Mucosa of stomach (tissue), 1 donor: ENCODE results near the gene FBXO28.

Experiments
- H3K27me3 ChIP-seq: one replicate; pipeline ENCODE4 v1.7.0; 2013; ENCODE audit warnings: mild to moderate bottlenecking, low read length; ENCODE audit not compliant: control insufficient read depth, insufficient read depth
- H3K36me3 ChIP-seq: one replicate; pipeline ENCODE4 v1.7.0; 2013; ENCODE audit warnings: low read length; ENCODE audit not compliant: control insufficient read depth, insufficient read depth
- H3K4me1 ChIP-seq: one replicate; pipeline ENCODE4 v1.7.0; 2013; ENCODE audit warnings: mild to moderate bottlenecking, low read length; ENCODE audit not compliant: control insufficient read depth, insufficient read depth
- H3K4me3 ChIP-seq: one replicate; pipeline ENCODE4 v1.7.0; 2013; ENCODE audit warnings: low read length
- H3K9ac ChIP-seq: one replicate; pipeline ENCODE4 v1.7.0; 2013; ENCODE audit warnings: mild to moderate bottlenecking, low read length, moderate library complexity
- H3K9me3 ChIP-seq: one replicate; pipeline ENCODE4 v1.7.0; 2013; ENCODE audit warnings: mild to moderate bottlenecking, low read length, moderate library complexity; ENCODE audit not compliant: control insufficient read depth
- donor health status: Pancreatic carcinoma.

The FBXO28 gene

DNA sequence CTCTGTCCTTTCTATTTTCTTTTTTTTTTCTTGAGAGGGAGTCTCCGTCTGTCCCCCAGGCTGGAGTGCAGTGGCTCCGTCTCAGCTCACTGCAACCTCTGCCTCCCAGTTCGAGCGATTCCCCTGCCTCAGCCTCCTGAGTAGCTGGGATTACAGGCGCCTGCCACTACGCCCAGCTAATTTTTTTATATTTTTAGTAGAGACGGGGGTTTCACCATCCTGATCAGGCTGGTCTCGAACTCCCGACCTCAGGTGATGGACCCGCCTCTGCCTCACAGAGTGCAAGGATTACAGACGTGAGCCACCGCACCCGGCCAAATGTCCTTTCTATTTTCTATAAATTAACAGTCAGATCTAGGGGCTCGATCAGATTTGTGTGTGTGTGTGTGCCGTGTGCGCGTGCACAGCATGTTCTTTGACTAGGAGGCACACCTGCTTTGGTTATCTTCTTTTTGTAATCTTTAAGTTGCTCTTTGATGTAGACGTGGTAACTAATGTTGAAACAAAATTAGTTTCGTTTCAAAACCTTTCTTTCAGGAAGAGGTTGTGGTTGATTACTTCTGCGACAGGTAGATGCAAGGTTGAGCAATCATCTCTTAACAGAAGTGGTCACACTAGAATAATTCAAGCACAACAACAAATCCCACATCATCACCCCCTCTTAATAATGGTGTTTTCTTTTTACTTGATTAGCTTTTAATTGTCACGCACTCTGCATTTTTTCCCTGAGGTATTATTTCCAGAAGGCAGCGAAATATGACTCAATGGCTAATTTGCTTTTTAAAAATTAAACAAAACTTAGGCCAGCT, 68.3 kb downstream of the FBXO28 start:
- Histone ChIP-seq H3K9me3 (no peaks in the 10 kb centered on the region), H3K4me1 (peaks cover 5% of the 10 kb centered on the region), H3K9ac (peak overlapping the region; percentile 92), H3K27me3 (no peaks in the 10 kb centered on the region), H3K4me3 (peak overlapping the region; percentile 63), H3K36me3 (no peaks in the 10 kb centered on the region)

- peak within 1 kb of the TSS; percentile 92 for H3K9ac ChIP-seq
- peaks cover 5% of the 10 kb centered on the region for H3K4me1 ChIP-seq
- H3K27me3 ChIP-seq: no peaks in the 10 kb centered on the region
- no peaks in the 10 kb centered on the region for H3K36me3 ChIP-seq
- H3K9me3 ChIP-seq: no peaks in the 10 kb centered on the region
- peak within 1 kb of the TSS; percentile 63 for H3K4me3 ChIP-seq
Observed at GRCh38 chr1:224182866-224183590, 69.1 kb downstream of the FBXO28 start, which contains the start of gene DEGS1. Gene DEGS1 (plus strand): TSS chr1:224183240. CDS start chr1:224183337, 97 bp downstream.

GRCh38 chr1:224183591-224184312, 69.8 kb downstream of the FBXO28 start:
- Histone ChIP-seq H3K9me3 (no peaks in the 10 kb centered on the region), H3K4me1 (peaks cover 5% of the 10 kb centered on the region), H3K4me3 (peak overlapping the region; percentile 63), H3K9ac (peak overlapping the region; percentile 92), H3K27me3 (no peaks in the 10 kb centered on the region), H3K36me3 (no peaks in the 10 kb centered on the region)

GRCh38 chr1:224185208-224185607, 71.3 kb downstream of the FBXO28 start:
- Histone ChIP-seq H3K4me3 (no peak overlapping the region), H3K4me1 (peaks cover 5% of the 10 kb centered on the region), H3K27me3 (no peaks in the 10 kb centered on the region), H3K9ac (no peak overlapping the region), H3K9me3 (no peaks in the 10 kb centered on the region), H3K36me3 (no peaks in the 10 kb centered on the region)

DNA sequence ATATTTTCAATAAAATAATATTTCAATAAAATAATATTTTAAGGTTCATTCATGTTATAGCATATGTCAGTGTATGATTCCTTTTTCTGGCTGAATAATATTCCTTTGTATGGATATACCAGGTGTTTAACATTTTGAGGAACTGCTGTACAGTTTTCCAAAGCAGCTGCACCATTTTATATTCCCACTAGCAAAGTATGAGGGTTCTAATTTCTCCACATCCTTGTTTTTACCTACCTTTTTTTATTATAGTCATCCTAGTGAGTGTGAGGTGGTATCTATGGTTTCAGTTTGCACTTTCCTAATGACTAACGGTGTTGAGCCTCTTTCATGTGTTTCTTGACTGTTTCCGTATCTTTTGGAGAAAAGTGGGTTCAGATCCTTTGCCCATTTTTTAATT, 74.4 kb downstream of the FBXO28 start:
- Histone ChIP-seq H3K4me3 (no peak overlapping the region), H3K4me1 (no peaks in the 10 kb centered on the region), H3K9ac (no peak overlapping the region), H3K9me3 (no peaks in the 10 kb centered on the region), H3K27me3 (no peaks in the 10 kb centered on the region), H3K36me3 (no peaks in the 10 kb centered on the region)

GRCh38 chr1:224189561-224189960, 75.7 kb downstream of the FBXO28 start:
- Histone ChIP-seq H3K9ac (no peak overlapping the region), H3K4me1 (no peaks in the 10 kb centered on the region), H3K36me3 (no peaks in the 10 kb centered on the region), H3K27me3 (no peaks in the 10 kb centered on the region), H3K9me3 (no peaks in the 10 kb centered on the region), H3K4me3 (no peak overlapping the region)

GRCh38 chr1:224192082-224192788, 78.3 kb downstream of the FBXO28 start:
- Histone ChIP-seq H3K4me3 (no peak overlapping the region), H3K9me3 (no peaks in the 10 kb centered on the region), H3K27me3 (no peaks in the 10 kb centered on the region), H3K36me3 (no peaks in the 10 kb centered on the region), H3K4me1 (peaks cover 11% of the 10 kb centered on the region), H3K9ac (no peak overlapping the region)

- Histone ChIP-seq H3K9ac (no peak overlapping the region), H3K4me1 (peaks cover 13% of the 10 kb centered on the region), H3K9me3 (no peaks in the 10 kb centered on the region), H3K4me3 (no peak overlapping the region), H3K36me3 (no peaks in the 10 kb centered on the region), H3K27me3 (no peaks in the 10 kb centered on the region)
Observed at GRCh38 chr1:224193319-224193966, 79.5 kb downstream of the FBXO28 start.

DNA sequence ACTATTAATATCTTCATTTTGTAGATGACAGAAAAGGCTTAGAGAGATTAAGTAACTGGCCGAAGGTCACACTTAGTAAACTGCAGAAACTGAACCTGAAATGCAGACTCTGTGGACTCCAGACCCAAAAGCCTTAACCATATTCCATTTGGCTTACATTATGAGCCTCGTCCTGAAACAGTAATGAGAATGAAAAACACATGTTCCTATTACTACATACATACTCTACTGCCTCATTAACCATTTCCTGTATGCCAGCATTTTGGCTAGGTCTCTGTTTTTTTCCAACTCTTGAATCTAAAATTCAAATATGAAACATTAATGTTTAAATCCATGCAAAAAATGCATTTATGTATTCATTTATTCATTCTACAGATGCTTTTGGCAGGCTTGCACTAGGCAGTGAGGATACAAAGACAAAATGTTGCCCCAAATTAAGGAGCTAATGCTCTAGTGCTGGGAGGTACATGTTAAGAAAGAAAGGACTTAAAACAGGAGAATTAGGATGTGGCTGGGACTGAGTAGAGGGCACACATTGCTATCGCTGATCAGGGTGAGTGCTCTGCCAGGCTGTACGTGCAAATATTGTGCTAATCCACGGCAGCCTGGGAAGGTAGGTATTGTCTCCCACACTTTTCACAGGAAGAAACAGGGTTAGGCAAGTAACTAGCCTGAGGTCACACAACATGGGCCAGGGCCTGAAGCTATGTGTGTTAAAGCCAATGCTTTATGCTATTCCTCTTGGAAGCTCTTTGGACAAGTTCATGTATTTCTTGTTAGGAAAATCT, 83.1 kb downstream of the FBXO28 start:
- H3K27me3 ChIP-seq: no peaks in the 10 kb centered on the region
- peaks cover 17% of the 10 kb centered on the region for H3K4me1 ChIP-seq
- no peaks in the 10 kb centered on the region for H3K9me3 ChIP-seq
- no peak overlapping the region for H3K9ac ChIP-seq
- H3K4me3 ChIP-seq: no peak overlapping the region
- H3K36me3 ChIP-seq: no peaks in the 10 kb centered on the region

- Histone ChIP-seq H3K4me1 (peaks cover 23% of the 10 kb centered on the region), H3K9ac (no peak overlapping the region), H3K9me3 (no peaks in the 10 kb centered on the region), H3K36me3 (no peaks in the 10 kb centered on the region), H3K27me3 (no peaks in the 10 kb centered on the region), H3K4me3 (no peak overlapping the region)
Observed at GRCh38 chr1:224198572-224198971, 84.7 kb downstream of the FBXO28 start.

GRCh38 chr1:224199679-224200078, 85.8 kb downstream of the FBXO28 start:
- no peak overlapping the region for H3K9ac ChIP-seq

More at GRCh38 chr1:224199679-224200078, 85.8 kb downstream of the FBXO28 start:
- Histone ChIP-seq H3K9me3 (no peaks in the 10 kb centered on the region), H3K4me3 (no peak overlapping the region), H3K4me1 (peaks cover 28% of the 10 kb centered on the region), H3K27me3 (no peaks in the 10 kb centered on the region), H3K36me3 (no peaks in the 10 kb centered on the region)
